Mammary microvascular endothelial cell (primary cell): ENCODE measurements around the gene GOLGA7B. TPM values are rescaled to one million over a fixed set of nuclear protein-coding genes. Genes with fewer than 3 reads are reported as not detected.

Experiments used
- total RNA-seq: library from RNA; depleted of rRNA; stranded (reverse); fragments of >200 nt; gene quantifications from 2 replicates; pipeline ENCODE4 v1.2.3, GENCODE V29; 2015

GOLGA7B gene
- 0.05 TPM in 1 of 2 replicates, not detected in the other for total RNA-seq

DNA sequence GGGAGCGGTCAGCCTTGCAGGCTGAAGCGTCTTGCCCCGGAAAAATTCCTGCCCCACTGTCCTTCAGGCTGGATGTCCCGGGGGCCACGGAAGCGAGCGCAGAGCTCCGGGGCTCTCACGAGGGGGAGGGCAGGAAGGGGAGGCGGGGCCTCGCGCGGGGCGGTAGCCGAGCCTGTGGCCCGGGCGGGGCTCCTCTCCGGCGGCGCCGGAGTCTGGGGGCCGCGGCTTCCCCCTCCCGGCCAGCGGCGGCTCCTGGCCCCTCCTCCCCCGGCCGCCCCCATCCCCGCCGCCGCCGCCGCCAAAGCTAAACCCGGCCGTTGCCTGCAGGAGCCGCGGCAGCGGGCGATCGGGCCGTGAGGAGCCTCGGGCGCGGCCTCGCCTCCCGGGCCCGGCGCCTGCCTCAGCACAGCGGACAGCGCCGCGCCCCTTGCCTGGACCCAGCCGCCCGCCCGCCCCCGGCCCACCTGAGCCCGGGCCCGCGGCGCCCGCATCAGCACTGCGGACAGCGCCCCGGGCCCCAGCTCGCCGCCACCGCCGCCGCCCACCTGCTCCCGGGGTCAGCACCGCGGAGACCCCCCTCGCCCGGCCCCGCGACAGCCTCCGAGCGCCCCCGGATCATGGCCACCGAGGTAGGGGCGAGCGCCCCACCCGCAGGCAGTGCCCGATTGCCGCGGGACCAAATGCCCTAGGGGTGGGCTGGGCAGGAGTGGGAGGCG lies at the start of gene GOLGA7B:
Gene GOLGA7B, plus strand, starts transcription at position 157 of the 716 bp plus-strand sequence. Its CDS starts 461 bp downstream, at position 618.

Other genes starting within 250 kb of the GOLGA7B start
- gene MORN4, start 216.3 kb upstream of the GOLGA7B start, total RNA-seq = 5.1 and 6.1 TPM in 2 replicates
- 25.2 and 26.0 TPM in 2 replicates for gene PI4K2A, start 209.2 kb upstream of the GOLGA7B start, total RNA-seq
- gene AVPI1, start 162.6 kb upstream of the GOLGA7B start, total RNA-seq = 4.4 and 5.2 TPM in 2 replicates
- gene MARVELD1, start 136.1 kb upstream of the GOLGA7B start, total RNA-seq = 27.0 and 38.7 TPM in 2 replicates
- gene ZFYVE27, start 112.7 kb upstream of the GOLGA7B start, total RNA-seq = 9.7 and 9.8 TPM in 2 replicates
- not detected in 2 replicates for gene SFRP5, start 77.8 kb upstream of the GOLGA7B start, total RNA-seq
- 0.74 and 5.6 TPM in 2 replicates for gene CRTAC1, start 180.8 kb downstream of the GOLGA7B start, total RNA-seq